Memory B cell (primary cell): Measurements from ENCODE around the gene BEX3.
"Not testable (repeated sequence)": the region's sequence is repeated elsewhere in the genome, so short reads cannot be mapped to it uniquely, and the experiment has no call there.

Experiments used
- ATAC-seq: fragments of 150-1000 bp; cut with Tn5 transposase; 2 replicates; pipeline ENCODE4 v1.10.0; 2021; ENCODE audit warnings: low read depth, mild to moderate bottlenecking, moderate library complexity
- DNase-seq, 2 donors: peaks; one replicate each; pipeline ENCODE4 v3.0.0; 2022; ENCODE audit warnings: low spot score in 2 of 2
- H3K27ac Mint-ChIP-seq: one replicate; pipeline ENCODE4 v1.8.0; 2022; ENCODE audit warnings: mild to moderate bottlenecking, moderate library complexity, mixed read lengths
- H3K27me3 Mint-ChIP-seq: one replicate; pipeline ENCODE4 v1.8.0; 2022; ENCODE audit warnings: mixed read lengths
- H3K36me3 Mint-ChIP-seq: one replicate; pipeline ENCODE4 v1.8.0; 2022; ENCODE audit warnings: mild to moderate bottlenecking, mixed read lengths
- H3K4me1 Mint-ChIP-seq: one replicate; pipeline ENCODE4 v1.8.0; 2022; ENCODE audit warnings: mixed read lengths
- H3K4me3 Mint-ChIP-seq: one replicate; pipeline ENCODE4 v1.8.0; 2022; ENCODE audit warnings: mild to moderate bottlenecking, moderate library complexity, mixed read lengths
- H3K9me3 Mint-ChIP-seq: one replicate; pipeline ENCODE4 v1.8.0; 2022; ENCODE audit warnings: mixed read lengths

The BEX3 gene

GRCh38 chrX:103361798-103362197, 14.5 kb upstream of the BEX3 start:
- H3K9me3 Mint-ChIP-seq: no peaks in the 10 kb centered on the region
- no peak overlapping the region for H3K27ac Mint-ChIP-seq
- H3K27me3 Mint-ChIP-seq: no peaks in the 10 kb centered on the region
- peaks cover 4% of the 10 kb centered on the region for H3K4me1 Mint-ChIP-seq
- no peak for DNase-seq
- no peak for ATAC-seq
- no peaks in the 10 kb centered on the region for H3K36me3 Mint-ChIP-seq
- H3K4me3 Mint-ChIP-seq: no peak overlapping the region

GRCh38 chrX:103362474-103362873, 13.9 kb upstream of the BEX3 start:
- ATAC-seq (no peak), DNase-seq (no peak)
- no peaks in the 10 kb centered on the region for H3K36me3 Mint-ChIP-seq
- H3K9me3 Mint-ChIP-seq: no peaks in the 10 kb centered on the region
- H3K27ac Mint-ChIP-seq: no peak overlapping the region
- H3K4me1 Mint-ChIP-seq: peaks cover 1% of the 10 kb centered on the region
- H3K27me3 Mint-ChIP-seq: no peaks in the 10 kb centered on the region
- no peak overlapping the region for H3K4me3 Mint-ChIP-seq

- ATAC-seq (no peak), DNase-seq (no peak)
- no peak overlapping the region for H3K4me3 Mint-ChIP-seq
- no peak overlapping the region for H3K27ac Mint-ChIP-seq
- H3K36me3 Mint-ChIP-seq: no peaks in the 10 kb centered on the region
- H3K4me1 Mint-ChIP-seq: no peaks in the 10 kb centered on the region
- H3K9me3 Mint-ChIP-seq: no peaks in the 10 kb centered on the region
- no peaks in the 10 kb centered on the region for H3K27me3 Mint-ChIP-seq
These were observed 13.3 kb upstream of the BEX3 start for GRCh38 chrX:103363046-103363445.

GRCh38 chrX:103367502-103367901, 8.8 kb upstream of the BEX3 start:
- H3K4me3 Mint-ChIP-seq: no peak overlapping the region
- ATAC-seq: no peak
- no peaks in the 10 kb centered on the region for H3K36me3 Mint-ChIP-seq
- DNase-seq: no peak
- H3K27me3 Mint-ChIP-seq: no peaks in the 10 kb centered on the region
- H3K27ac Mint-ChIP-seq: no peak overlapping the region
- no peaks in the 10 kb centered on the region for H3K4me1 Mint-ChIP-seq
- H3K9me3 Mint-ChIP-seq: no peaks in the 10 kb centered on the region

DNA sequence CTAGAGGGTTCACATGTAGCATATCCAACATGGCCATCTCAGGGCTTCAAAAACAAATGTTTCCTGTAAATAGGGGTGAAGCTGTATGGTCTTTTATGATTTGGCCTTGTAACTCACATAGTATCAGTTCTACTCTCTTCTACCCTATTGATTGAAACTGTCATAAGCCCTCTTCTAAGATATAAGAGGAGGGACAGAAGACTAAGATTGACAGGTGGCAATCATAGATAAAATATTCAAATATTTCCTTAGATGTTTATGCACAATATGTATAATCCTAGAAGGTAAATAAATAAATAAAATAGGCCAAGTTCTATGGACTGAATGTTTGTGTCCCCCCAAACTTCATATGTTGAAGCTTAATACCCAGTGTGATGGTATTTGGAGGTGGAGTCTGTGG, 6.9 kb upstream of the BEX3 start:
- no peaks in the 10 kb centered on the region for H3K4me1 Mint-ChIP-seq
- H3K27ac Mint-ChIP-seq: no peak overlapping the region
- DNase-seq: no peak
- H3K9me3 Mint-ChIP-seq: no peaks in the 10 kb centered on the region
- H3K4me3 Mint-ChIP-seq: no peak overlapping the region
- no peak for ATAC-seq
- no peaks in the 10 kb centered on the region for H3K27me3 Mint-ChIP-seq
- no peaks in the 10 kb centered on the region for H3K36me3 Mint-ChIP-seq

DNA sequence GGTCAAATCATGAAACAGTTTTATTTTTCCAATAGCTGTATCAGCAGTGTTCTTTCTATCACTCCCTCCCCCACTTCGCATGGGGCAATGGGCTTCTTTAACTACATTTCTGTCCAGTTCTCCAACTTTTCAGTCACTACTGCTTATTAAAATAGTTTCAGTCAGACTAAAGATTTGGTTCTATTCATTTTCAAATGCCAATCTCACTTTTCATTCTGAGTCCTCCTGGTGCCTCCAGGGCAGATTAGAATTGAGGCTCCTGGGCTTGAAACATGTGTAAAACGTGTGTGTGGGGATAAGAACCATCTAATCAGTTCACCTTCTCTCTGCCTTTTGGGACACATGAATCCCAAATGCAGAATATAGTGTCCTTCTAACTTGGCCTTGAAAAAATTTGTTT, 3.5 kb upstream of the BEX3 start:
- ATAC-seq: no peak
- Mint-ChIP-seq H3K27ac (no peak overlapping the region), H3K4me1 (peaks cover 4% of the 10 kb centered on the region), H3K4me3 (no peak overlapping the region), H3K36me3 (no peaks in the 10 kb centered on the region), H3K9me3 (no peaks in the 10 kb centered on the region), H3K27me3 (no peaks in the 10 kb centered on the region)
- DNase-seq: no peak

- no peaks in the 10 kb centered on the region for H3K9me3 Mint-ChIP-seq
- H3K36me3 Mint-ChIP-seq: no peaks in the 10 kb centered on the region
- ATAC-seq (no peak), DNase-seq (no peak)
- peaks cover 4% of the 10 kb centered on the region for H3K4me1 Mint-ChIP-seq
- H3K27ac Mint-ChIP-seq: no peak overlapping the region
- H3K4me3 Mint-ChIP-seq: no peak overlapping the region
- no peaks in the 10 kb centered on the region for H3K27me3 Mint-ChIP-seq
These were observed 2.8 kb upstream of the BEX3 start for GRCh38 chrX:103373581-103373980.

DNA sequence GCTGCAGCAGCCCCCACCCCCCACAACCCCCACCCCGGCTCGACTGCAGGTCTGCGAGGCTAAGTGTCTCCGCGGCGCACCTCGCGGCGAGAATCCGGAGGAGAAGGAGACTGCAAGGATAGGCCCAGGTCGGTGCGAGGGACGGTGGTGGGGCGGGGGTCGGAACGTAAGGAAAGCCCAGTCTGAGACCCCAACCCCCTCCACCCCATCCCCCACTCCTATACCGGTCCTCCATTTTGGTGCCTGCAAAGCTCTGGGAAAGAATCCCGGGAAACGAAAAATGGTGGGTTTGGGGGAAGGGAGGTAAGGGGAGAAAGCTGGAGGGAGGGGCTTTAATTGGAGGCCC, 614 bp downstream of the BEX3 start:
- ATAC-seq: no peak
- Mint-ChIP-seq H3K4me1 (peaks cover 4% of the 10 kb centered on the region), H3K27ac (no peak overlapping the region)

GRCh38 chrX:103378990-103379389, 2.7 kb downstream of the BEX3 start:
- Mint-ChIP-seq H3K36me3 (no peaks in the 10 kb centered on the region), H3K27ac (no peak overlapping the region), H3K4me1 (peaks cover 4% of the 10 kb centered on the region), H3K9me3 (no peaks in the 10 kb centered on the region), H3K4me3 (no peak overlapping the region), H3K27me3 (no peaks in the 10 kb centered on the region)
- DNase-seq (no peak), ATAC-seq (no peak)

More for the DNA sequence above, 614 bp downstream of the BEX3 start:
- Mint-ChIP-seq H3K36me3 (no peaks in the 10 kb centered on the region), H3K9me3 (no peaks in the 10 kb centered on the region), H3K4me3 (peak overlapping the region; percentile 71), H3K27me3 (no peaks in the 10 kb centered on the region)
- DNase-seq: no peak

- Mint-ChIP-seq H3K36me3 (no peaks in the 10 kb centered on the region), H3K27me3 (peaks cover 2% of the 10 kb centered on the region), H3K27ac (no peak overlapping the region), H3K9me3 (no peaks in the 10 kb centered on the region), H3K4me3 (no peak overlapping the region), H3K4me1 (no peaks in the 10 kb centered on the region)
- DNase-seq (no peak), ATAC-seq (no peak)
These were observed 6.5 kb downstream of the BEX3 start for GRCh38 chrX:103382877-103383276.

DNA sequence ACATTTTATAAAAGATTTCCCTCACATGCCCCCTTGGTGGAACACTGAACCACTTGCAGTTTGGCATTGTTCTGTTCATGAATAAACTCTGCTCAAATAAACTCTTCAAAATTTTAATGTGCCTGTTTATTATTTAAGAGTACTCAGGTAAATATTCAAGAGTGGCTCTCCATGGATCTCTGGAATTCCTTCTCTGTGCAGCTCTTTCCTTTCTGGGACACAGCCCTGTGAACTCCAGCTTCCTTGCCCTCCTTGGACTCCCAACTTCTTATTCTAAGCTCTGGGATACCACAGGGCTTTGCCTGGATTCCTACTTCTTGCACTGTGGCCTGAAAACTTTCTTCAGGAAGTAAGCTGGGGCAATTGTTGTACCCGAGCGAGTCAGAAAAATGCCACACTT, 8.3 kb downstream of the BEX3 start:
- Mint-ChIP-seq H3K27ac (no peak overlapping the region), H3K9me3 (no peaks in the 10 kb centered on the region), H3K27me3 (peaks cover 2% of the 10 kb centered on the region), H3K36me3 (no peaks in the 10 kb centered on the region), H3K4me1 (no peaks in the 10 kb centered on the region), H3K4me3 (no peak overlapping the region)
- no peak for DNase-seq
- ATAC-seq: no peak

- not testable (repeated sequence) for H3K4me3 Mint-ChIP-seq, ATAC-seq, H3K4me1 Mint-ChIP-seq, H3K9me3 Mint-ChIP-seq, DNase-seq, H3K27me3 Mint-ChIP-seq, H3K36me3 Mint-ChIP-seq, H3K27ac Mint-ChIP-seq
These were observed 9.0 kb downstream of the BEX3 start for GRCh38 chrX:103385283-103385830.

GRCh38 chrX:103386332-103386731, 10.0 kb downstream of the BEX3 start:
- no peak for DNase-seq
- ATAC-seq: no peak
- no peak overlapping the region for H3K27ac Mint-ChIP-seq
- no peaks in the 10 kb centered on the region for H3K36me3 Mint-ChIP-seq
- no peaks in the 10 kb centered on the region for H3K4me1 Mint-ChIP-seq
- no peak overlapping the region for H3K4me3 Mint-ChIP-seq
- no peaks in the 10 kb centered on the region for H3K9me3 Mint-ChIP-seq
- peaks cover 4% of the 10 kb centered on the region for H3K27me3 Mint-ChIP-seq

DNA sequence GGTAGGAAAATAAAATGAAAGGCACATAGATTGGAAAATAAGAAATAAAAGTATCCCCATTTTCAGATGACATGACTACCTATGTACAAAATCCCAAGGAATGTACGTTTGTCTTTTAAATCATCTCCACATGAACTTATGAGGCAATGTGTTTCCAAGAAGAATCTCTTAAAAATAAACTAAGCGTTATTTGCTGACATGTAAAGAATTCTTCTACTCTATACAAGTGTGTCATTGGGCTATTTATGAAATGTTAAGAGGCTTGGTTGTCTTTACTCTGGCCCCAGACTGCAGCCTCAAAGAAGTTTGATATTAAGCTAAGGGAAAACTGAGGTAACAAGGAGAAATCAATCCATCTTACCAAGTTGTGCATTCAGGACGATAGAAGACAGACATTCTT, 17.1 kb downstream of the BEX3 start:
- DNase-seq: no peak
- Mint-ChIP-seq H3K9me3 (no peaks in the 10 kb centered on the region), H3K27ac (no peak overlapping the region), H3K27me3 (peaks cover 1% of the 10 kb centered on the region), H3K4me1 (no peaks in the 10 kb centered on the region), H3K4me3 (no peak overlapping the region), H3K36me3 (no peaks in the 10 kb centered on the region)
- ATAC-seq: no peak

DNA sequence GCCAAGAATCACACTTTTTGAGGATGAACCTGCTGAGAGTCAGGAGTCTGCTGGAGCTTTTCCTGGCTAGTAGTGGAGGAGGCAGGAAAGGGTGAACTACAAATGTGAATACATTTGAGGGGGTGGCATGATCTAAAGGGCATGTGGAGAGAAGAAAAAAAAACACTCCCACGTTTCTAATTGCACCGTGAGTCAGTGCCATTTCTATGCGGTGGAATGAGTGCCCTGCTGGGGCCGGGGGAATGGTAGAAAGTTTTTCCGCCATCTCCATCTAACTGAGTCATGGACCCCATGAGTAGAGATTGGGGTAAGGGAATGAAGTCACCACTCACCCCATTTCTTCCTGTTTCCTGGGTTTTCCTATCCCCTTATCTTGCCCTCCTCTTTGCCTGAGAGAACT, 19.8 kb downstream of the BEX3 start:
- H3K27ac Mint-ChIP-seq: no peak overlapping the region
- no peaks in the 10 kb centered on the region for H3K4me1 Mint-ChIP-seq
- DNase-seq: no peak
- no peaks in the 10 kb centered on the region for H3K9me3 Mint-ChIP-seq
- H3K4me3 Mint-ChIP-seq: no peak overlapping the region
- no peak for ATAC-seq
- H3K27me3 Mint-ChIP-seq: no peaks in the 10 kb centered on the region
- H3K36me3 Mint-ChIP-seq: no peaks in the 10 kb centered on the region

DNA sequence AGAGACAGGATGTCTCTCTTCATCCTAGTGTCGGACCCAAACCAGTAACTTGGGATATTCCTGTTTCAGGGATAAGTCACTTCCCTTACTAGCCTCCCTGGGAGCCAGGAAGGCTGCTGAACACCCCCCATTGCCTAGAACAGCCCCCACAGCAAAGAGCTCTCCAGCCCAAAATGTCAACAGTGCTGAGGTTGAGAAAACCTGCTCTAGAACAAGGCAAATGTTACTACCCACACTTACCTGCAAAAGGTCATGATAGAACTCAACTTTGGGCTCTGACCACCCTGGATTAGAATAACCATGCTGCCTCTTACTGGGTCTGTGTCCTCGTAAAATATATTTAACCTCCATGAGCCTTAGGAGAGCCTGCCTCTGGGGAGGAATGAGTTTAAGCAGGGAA, 20.3 kb downstream of the BEX3 start:
- Mint-ChIP-seq H3K27ac (no peak overlapping the region), H3K9me3 (no peaks in the 10 kb centered on the region), H3K27me3 (no peaks in the 10 kb centered on the region), H3K4me1 (no peaks in the 10 kb centered on the region), H3K36me3 (no peaks in the 10 kb centered on the region), H3K4me3 (no peak overlapping the region)
- ATAC-seq (no peak), DNase-seq (no peak)
